ENCODE measurements around the gene EEF1A1.
A peak's percentile ranks its signal among the peaks of the same experiment; 100 is the strongest.
"Not testable (repeated sequence)": the region's sequence is repeated elsewhere in the genome, so short reads cannot be mapped to it uniquely, and the experiment has no call there.

Gene EEF1A1

DNA sequence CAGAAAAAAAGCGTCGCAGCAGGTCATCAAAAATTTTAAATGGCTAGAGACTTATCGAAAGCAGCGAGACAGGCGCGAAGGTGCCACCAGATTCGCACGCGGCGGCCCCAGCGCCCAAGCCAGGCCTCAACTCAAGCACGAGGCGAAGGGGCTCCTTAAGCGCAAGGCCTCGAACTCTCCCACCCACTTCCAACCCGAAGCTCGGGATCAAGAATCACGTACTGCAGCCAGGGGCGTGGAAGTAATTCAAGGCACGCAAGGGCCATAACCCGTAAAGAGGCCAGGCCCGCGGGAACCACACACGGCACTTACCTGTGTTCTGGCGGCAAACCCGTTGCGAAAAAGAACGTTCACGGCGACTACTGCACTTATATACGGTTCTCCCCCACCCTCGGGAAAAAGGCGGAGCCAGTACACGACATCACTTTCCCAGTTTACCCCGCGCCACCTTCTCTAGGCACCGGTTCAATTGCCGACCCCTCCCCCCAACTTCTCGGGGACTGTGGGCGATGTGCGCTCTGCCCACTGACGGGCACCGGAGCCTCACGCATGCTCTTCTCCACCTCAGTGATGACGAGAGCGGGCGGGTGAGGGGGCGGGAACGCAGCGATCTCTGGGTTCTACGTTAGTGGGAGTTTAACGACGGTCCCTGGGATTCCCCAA lies at the start of gene EEF1A1:
EEF1A1 (minus strand) TSS at position 345 of the 663 bp plus-strand sequence. CDS start 1,006 bp downstream, outside the sequence.
- DNase-seq (ENCODE audit: low spot score): peak; percentile 91

DNA sequence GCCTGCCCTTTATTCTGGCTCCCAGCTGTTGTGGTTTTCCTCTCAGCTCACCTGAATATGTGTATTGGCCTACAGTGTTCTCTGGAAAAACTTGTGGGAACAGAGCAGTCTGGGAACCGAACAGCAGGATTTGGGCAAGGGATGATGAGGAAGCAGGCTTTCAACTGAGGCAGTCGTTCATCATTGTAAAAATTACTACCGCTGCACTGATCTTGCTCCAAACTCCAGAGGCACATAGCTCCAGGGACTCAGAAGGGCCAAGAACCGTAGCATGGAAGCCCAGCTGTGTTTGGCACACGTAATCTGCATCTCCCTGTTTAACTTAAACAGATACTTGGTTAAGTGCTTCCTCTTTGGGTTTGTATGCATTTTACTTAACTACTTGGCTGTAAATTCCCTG lies 48.3 kb upstream of the EEF1A1 start:
- DNase-seq (ENCODE audit: low spot score): no peak

DNA sequence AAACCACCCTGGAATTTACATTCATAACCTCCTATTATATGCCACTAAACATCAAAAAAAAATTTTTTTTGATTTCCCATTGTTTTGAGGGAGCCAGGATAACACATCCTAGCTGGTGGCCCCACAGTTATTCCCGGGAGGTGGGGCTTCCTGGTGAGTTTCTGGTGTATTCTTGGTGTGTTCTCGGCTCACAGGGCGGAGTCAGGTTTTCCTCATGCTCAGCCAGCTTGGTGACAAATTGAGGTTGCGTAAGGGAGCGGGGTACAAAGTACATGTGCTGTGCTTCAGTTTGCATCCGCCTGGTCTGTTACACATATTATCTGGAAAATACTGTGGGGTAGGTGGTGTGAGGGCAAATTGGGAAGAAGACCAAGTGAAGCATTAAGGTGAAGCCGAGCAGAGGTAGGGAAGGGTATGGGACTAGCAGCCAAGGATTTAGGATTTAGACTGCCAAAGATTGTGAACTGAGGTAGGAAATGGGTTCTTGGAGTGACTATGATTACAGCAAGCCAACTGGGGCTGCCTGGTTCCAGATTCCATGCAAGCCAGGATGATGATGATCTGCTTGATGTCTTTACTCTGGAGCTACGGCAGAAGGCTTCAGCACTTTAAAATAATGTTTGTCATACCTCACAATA lies 46.2 kb upstream of the EEF1A1 start:
- no peak for DNase-seq (ENCODE audit: low spot score)

DNA sequence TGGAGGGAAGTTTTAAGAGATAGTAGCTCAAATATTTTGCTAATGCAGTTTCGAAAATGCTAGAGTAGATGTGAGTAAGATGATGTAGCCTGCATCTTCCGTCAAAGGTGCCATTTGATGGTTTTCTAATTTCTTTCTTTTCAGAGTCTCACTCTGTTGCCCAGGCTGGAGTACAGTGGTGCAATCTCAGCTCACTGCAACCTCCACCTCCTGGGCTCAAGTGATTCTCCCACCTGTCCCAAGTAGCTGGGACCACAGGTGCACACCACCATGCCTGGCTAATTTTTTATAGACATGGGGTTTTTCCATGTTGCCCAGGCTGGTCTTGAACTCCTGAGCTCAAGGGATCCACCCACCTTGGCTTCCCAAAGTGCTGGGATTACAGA lies 45.6 kb upstream of the EEF1A1 start:
- not testable (repeated sequence) for DNase-seq (ENCODE audit: low spot score)

DNA sequence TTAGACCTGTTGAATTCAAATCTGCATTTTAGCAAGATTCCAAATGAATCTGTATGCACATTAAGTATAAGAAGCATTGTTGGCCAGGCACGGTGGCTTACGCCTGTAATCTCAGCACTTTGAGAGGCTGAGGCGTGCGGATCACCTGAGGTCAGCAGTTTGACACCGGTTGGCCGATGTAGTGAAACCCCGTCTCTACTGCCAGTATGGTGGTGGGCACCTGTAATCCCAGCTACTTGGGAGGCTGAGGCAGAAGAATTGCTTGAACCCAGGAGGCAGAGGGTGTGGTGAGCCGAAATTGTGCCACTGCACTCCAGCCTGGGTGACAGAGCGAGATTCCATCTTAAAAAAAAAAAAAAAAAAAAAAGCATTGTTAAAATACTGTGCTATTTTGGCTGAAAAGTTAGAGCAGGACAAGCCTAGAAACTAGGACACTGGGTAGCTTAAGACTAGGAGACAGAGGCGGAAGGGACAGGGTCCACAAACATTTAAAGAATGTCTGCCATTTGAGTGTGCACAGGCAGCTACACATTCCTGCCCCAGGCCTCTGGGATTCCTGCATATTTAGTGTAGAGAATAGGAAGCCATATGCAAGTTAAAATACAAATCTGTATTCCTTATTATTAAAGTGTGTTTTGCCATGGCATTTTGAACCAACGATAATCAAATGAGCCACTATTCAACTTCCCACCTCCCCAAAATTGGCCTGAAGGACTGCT lies 45.1 kb upstream of the EEF1A1 start:
- no peak for DNase-seq (ENCODE audit: low spot score)

DNA sequence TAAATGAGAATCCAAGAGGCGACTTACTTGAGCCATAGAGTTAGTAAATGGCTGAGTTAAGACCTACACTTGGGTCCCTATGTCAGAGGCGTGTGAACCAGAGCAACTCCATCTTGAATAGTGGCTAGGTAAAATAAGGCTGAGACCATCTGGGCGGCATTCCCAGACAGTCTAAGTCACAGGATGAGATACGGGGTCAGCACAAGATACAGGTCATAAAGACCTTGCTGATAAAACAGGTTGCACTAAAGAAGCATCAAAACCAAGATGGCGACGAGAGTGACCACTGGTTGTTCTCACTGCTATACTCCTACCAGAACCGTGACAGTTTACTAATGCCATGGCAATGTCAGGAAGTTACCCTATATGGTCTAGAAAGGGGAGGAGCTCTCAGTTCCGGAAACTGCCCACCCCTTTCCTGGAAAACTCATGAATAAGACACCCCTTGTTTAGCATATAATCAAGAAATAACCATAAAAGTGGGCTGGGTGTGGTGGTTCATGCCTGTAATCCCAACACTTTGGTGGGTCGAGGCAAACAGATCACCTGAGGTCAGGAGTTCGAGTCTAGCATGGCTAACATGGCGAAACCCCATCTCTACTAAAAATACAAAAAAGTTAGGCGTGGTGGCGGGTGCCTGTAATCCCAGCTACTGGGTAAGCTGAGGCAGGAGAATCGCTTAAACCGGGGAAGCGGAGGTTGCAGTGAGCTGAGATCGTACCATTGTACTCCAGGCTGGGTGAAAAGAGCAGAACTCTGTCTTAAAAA lies 43.9 kb upstream of the EEF1A1 start:
- no peak for DNase-seq (ENCODE audit: low spot score)

DNA sequence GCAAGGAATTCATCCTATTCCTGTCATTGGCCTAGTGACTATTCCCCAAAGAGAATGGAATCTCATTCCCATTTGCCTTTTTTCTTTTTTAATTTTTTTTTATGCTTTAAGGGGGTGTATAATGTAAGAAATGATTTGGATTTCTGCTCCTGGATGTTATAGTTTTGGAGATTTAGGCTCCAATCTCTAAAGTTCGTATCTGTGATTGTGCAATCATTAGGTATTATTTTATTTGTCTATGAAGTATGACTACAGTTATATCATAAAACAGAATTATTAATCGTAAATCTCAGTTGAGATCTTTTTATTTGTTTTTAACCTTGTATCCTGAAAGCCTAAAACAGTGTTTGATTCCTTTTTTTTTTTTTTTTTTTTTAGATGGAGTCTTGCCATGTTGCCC lies 41.7 kb upstream of the EEF1A1 start:
- DNase-seq (ENCODE audit: low spot score): no peak

DNA sequence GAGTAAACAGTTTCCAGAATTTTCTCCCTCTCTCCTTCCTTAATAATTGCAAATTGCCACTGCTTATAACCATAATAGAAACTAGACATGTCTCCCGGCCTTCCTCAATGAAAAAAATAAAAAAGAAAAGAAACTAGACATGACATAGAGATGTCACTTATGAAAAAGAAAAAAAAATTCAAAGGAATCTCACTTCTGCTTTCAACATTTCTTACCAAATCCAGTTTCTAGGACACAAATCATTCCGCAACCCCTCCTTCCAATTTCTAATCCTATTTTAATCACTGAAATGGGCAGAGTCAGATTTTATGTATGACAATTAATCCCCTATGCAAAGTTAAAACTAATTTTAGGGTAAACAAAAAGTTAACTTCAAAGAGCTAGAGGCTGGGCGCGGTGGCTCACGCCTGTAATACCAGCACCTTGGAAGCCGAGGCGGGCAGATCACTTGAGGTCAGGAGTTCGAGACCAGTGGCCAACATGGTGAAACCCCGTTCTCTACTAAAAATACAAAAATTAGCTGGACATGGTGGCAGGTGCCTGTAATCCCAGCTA lies 40.1 kb upstream of the EEF1A1 start:
- DNase-seq (ENCODE audit: low spot score): no peak

DNA sequence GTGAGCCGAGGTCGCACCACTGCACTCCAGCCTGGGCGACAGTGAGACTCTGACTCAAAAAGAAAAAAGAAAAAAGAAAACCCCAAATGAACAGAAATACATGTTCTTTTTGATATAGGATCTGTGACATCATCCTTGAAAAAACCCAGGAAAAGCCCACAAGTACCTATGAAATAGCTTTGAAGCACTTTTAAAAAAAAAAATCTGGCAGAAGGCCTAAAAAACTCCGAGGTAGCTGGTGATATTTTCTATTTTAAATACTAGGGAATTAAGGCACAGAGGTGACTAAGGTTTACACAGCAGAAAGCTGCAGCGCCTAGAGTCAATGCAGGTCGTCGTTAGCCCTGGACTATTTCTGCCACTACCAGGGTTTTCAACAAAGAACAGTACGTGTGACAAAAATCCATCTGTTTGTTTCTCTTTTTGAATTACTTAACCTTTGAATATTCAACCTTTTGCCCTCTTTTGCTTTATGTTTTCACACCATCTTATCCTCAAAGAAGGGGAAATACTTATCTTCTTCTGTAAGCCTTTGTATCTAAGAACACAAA lies 39.4 kb upstream of the EEF1A1 start:
- no peak for DNase-seq (ENCODE audit: low spot score)

DNA sequence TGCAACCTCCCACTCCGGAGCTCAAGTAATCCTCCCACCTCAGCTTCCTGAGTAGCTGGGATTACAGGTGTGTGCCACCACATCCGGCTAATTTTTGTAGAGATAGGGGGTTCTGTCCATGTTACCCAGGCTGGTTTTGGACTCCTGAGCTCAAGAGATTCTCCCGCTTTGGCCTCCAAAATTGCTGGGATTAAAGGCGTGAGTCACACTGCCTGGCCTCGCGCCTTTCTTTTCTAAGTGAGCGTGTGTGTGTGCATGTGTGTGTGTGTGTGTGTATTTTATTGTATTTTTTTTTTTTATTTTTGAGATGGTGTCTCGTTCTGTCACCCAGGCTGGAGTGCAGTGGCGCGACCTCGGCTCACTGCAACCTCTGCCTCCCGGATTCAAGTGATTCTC lies 38.6 kb upstream of the EEF1A1 start:
- DNase-seq (ENCODE audit: low spot score): not testable (repeated sequence)

DNA sequence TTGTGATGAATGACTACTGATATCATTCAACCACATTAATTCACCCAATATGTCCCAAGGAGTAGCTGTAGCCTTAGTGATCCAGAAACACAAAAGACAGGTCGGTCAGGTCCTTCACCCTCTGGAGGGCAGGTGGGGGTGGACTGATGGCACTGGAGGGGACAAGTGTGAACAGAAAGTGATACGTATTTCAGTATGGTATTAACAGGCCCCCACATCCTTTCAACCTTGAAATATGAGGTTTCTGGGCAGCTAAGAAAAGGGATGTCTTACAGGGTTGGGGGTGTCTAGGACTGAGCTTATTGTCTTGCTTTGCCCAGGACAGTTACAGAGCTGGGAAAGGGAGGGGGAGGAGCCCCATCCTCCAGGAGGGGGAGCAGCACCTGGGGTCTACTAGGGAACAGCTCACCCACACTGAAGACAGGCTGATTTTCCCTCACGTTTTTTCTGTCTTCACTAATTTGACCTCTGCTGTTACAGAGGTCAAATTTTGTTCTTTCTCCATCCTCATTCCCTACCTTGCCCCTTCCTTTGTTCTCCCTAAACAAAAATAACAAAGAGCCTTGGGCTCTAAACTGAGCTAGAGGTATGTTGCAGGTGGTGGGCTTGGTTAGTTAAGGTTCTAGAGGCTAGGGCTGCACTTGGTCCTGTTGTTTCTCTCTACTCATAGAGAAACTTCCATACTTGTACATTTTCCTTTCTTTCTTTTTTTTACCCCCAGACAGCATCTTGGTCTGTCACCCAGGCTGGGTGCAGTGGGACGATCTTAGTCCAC lies 38.0 kb upstream of the EEF1A1 start:
- DNase-seq (ENCODE audit: low spot score): no peak

DNA sequence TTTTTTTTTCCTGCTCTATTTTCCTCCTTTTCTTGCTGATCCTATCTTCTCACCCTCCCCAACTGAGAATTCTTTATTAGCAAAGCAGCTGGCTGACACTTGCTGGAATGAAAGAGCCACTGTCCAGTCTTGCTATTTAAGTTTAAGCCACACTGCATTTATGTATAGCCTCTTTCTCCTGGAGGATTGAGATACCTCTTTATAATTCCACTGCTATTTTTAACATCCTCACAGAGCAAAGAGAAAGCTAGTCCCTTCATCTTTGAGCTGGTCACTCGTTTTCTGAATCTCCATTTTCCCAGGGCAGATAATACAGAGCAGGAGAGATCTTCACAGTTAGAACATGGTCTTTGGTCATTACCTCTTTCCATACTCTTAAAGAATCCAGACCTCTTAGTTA lies 36.0 kb upstream of the EEF1A1 start:
- no peak for DNase-seq (ENCODE audit: low spot score)

DNA sequence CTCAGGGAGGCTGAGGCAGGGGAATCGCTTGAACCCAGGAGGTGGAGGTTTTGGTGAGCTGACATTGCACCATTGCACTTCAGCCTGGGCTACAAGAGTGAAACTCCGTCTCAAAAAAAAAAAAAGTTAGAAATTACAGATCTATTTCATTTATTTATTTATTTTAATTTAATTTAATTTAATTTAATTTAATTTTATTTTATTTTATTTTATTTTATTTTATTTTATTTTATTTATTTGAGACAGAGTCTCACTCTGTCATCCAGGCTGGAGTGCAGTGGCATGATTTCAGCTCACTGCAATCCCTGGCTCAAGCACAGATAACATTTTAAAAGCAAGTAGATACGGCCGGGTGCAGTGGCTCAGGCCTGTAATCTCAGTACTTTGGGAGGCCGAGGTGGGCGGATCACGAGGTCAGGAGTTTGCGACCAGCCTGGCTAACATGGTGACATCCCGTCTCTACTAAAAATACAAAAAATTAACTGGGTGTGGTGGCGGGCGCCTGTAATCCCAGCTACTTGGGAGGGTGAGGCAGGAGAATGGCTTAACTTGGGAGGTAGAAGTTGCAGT lies 34.6 kb upstream of the EEF1A1 start:
- DNase-seq (ENCODE audit: low spot score): not testable (repeated sequence)

DNA sequence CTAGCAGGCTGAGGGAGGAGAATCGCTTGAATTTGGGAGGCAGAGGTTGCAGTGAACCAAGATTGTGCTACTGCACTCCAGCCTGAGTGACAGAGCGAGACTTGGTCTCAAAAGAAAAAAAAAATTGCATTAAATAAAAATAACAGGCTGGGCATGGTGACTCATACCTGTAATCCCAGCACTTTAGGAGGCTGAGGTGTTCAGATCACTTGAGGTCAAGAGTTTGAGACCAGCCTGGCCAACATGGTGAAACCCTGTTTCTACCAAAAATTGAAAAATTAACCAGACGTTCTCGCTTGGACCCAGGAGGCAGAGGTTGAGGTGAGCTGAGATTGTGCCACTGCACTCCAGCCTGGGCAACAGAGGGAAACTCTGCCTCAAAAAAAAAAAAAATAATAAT lies 30.3 kb upstream of the EEF1A1 start:
- DNase-seq (ENCODE audit: low spot score): not testable (repeated sequence)

DNA sequence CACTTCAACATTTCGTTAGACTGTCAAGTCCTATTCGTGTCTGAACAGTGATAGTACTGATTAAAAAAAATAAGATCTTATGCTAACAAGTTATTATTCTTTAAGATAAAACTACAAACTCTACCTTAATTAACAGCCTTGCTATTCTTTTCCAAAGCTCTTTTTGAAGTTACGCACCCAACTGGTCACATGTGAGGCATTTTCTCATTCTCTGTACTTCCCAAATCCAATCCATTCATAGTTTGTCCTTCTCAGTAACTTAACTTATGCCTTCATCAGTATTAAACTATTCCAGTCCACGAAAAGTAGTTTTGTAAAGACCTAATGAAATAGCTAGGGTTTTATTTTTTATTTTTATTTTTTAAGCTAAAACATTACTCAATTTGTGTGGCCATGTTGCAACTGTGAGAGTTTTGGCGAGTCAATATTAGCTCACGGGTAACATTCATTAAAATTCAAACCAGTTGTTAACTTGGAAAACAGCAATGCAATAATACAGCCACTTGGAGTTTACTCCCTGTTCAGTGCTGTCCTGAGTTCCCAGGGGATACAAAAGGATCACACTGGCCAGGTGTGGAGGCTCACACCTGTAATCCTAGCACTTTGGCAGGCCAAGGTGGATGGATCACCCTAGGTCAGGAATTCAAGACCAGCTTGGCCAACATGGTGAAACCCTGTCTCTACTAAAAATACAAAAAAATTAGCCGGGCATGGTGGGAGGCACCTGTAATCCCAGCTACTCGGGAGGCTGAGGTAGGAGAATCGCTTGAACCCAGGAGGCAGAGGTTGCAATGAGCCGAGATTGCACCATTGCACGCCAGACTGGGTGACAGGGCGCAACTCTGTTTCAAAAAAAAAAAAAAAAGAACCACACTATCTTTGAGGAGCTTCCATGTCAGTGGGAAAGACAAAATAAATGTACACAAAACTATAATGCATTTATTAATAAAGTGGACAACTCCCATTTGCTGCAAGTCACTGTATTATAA lies 27.9 kb upstream of the EEF1A1 start:
- no peak for DNase-seq (ENCODE audit: low spot score)

DNA sequence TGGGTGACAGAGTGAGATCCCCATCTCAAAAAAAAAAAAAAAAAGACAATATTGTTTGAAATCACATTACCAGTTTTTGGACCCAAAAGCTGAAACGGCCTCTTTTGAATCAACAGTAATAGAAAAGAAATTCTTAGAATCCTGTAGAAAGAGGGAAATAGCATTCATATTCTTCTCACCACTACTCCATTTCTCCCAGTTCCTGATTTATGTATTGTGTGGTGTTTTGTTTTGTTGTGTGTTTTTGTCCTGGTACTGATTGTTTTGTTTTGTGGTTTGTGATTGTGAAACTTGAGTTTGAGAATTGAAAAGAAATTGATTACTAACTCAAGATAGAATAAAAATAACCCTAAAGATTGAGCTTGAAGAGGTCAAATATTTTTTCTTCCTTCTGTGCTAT lies 26.2 kb upstream of the EEF1A1 start:
- DNase-seq (ENCODE audit: low spot score): no peak

DNA sequence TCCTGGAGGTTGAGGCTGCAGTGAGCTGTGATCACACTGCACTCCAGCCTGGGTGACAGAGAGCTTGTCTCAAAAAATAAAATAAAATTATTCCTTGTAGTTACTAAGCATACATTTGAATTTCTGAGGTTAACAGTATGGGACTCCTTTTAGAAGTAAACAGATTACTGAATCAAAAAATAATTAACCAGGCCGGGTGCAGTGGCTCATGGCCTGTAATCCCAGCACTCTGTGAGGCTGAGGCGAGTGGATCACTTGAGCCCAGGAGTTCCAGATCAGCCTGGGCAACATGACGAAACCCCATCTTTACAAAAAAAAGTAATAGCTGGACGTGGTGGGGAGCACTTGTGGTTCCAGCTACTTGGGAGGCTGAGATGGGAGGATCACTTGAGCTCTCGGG lies 22.1 kb upstream of the EEF1A1 start:
- no peak for DNase-seq (ENCODE audit: low spot score)

DNA sequence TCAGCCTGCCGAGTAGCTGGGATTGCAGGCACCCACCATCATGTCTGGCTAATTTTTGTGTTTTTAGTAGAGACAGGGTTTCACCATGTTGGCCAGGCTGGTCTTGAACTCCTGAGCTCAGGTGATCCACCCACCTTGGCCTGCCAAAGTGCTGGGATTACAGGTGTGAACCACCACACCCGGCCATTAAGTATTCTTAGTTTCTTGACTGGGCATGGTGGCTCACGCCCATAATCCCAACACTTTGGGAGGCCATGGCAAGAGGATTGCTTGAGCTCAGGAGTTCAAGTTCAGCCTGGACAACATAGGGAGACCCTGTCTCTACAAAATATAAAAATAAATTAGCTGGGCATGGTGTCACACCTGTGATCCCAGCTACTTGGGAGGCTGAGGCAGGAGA lies 21.6 kb upstream of the EEF1A1 start:
- not testable (repeated sequence) for DNase-seq (ENCODE audit: low spot score)

DNA sequence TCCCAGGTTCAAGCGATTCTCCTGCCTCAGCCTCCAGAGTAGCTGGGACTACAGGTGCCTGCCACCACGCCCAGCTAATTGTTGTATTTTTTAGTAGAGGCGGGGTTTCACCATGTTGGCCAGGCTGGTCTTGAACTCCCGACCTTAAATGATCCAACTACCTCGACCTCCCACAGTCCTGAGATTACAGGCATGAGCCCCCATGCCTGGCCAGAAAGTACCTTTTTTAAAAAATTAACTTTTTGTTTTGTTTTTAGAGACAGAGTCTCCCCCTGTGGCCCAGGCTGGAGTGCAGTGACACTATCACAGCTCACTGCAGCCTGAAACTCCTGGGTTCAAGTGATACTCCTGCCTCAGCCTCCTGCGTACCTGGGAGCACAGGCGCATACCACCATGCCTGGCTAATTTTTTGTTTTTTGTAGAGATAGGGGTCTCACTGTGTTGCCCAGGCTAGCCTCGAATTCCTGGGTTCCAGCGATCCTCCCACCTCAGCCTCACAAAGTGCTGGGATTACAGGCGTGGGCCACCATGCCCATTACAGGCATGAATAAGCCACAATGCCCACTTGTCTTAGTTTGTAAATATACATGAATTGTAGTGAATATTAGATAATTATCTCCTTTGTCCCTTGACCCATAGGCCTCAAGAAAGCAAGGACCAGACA lies 17.4 kb upstream of the EEF1A1 start:
- no peak for DNase-seq (ENCODE audit: low spot score)
